ENCODE measurements around the gene MYL6. TPM values are rescaled to one million over a fixed set of nuclear protein-coding genes. Genes with fewer than 3 reads are reported as not detected.

Gene MYL6
- total and polyA plus RNA-seq, 10 of the 15 experiments (the other 5 are each of a cell fraction or from before 2014, with no cell fraction given) = 1,000 to 4,116 (median 1,828) TPM

DNA sequence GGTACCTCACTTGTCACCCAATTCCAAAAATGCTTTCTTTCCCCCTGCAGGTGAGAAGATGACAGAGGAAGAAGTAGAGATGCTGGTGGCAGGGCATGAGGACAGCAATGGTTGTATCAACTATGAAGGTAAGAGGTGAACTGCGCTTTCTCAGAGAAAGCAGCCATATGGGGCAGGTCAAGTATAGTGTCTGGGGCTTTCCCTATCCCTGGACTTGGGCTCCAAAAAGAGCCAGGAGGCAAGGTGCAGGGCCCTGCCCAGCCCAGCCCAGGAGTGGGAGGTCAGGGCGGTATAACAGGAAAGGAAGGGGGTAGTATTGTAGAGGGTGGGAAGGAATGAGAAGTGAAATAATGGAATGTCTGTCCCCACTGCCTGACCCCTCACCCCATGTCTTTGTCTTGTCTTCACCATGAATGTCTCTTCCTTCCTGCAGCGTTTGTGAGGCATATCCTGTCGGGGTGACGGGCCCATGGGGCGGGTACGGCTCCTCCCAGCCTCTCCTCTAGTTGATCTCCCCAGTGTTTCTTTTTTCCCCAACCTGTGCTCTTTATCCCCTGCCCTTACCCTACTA is 2.1 kb downstream of the MYL6 start (continued):
- TF ChIP-seq FOXM1 (IDR thresholded peaks at IDR 0.05; ENCODE audit: low read depth, low read length) (0 out of 2 replicates have a peak, but pooled peaks have one; percentile 4), ETV6 (conservative IDR thresholded peaks at IDR 0.05 in 1 of 2, IDR thresholded peaks at IDR 0.05 in 1 of 2; ENCODE audit: borderline replicate concordance in 1 of 2, low read depth in 1 of 2) (no peak), MTA2 (IDR thresholded peaks at IDR 0.05; ENCODE audit: low read depth) (no peak), NR2C2 (IDR thresholded peaks at IDR 0.05; ENCODE audit: borderline replicate concordance, control insufficient read depth, insufficient read length, low read depth) (no peak), MEF2A (IDR thresholded peaks at IDR 0.05; ENCODE audit: insufficient read depth, low read depth, low read length) (no peak), SMC3 (IDR thresholded peaks at IDR 0.05; ENCODE audit: borderline replicate concordance, low read length) (no peak), RUNX3 (IDR thresholded peaks at IDR 0.05; ENCODE audit: low read length) (no peak), SMAD5 (IDR thresholded peaks at IDR 0.05; ENCODE audit: low read depth) (peak; percentile 60), NRF1 (conservative IDR thresholded peaks at IDR 0.05; ENCODE audit: low read depth, low read length) (no peak), CEBPB (IDR thresholded peaks at IDR 0.05; ENCODE audit: borderline replicate concordance in 1 of 2, low read depth in 2 of 2, low read length in 2 of 2) (no peak), BACH1 (IDR thresholded peaks at IDR 0.05; ENCODE audit: borderline replicate concordance) (no peak), RELA (IDR thresholded peaks at IDR 0.05; ENCODE audit: borderline replicate concordance, partially characterized antibody) (no peak), STAT1 (conservative IDR thresholded peaks at IDR 0.05) (no peak), POU2F2 (IDR thresholded peaks at IDR 0.05; ENCODE audit: borderline replicate concordance, low read depth, low read length) (no peak; the same call in 2 of the 3 replicates), CREM (IDR thresholded peaks at IDR 0.05; ENCODE audit: low read depth) (no peak), SP1 (IDR thresholded peaks at IDR 0.05; ENCODE audit: low read depth, low read length) (no peak), CHD4 (IDR thresholded peaks at IDR 0.05) (no peak), PAX5 (IDR thresholded peaks at IDR 0.05; ENCODE audit: borderline replicate concordance, low read depth, low read length) (no peak), DPF2 (IDR thresholded peaks at IDR 0.05) (no peak), HCFC1 (IDR thresholded peaks at IDR 0.05; ENCODE audit: low read length) (no peak), ATF7 (IDR thresholded peaks at IDR 0.05; ENCODE audit: low read depth) (no peak), SRF (IDR thresholded peaks at IDR 0.05; ENCODE audit: low read depth in 2 of 2, low read length in 2 of 2) (peak; percentile 60 to 63; a peak in 3 of 4 replicates)
- TF ChIP-seq, protein P1, sequence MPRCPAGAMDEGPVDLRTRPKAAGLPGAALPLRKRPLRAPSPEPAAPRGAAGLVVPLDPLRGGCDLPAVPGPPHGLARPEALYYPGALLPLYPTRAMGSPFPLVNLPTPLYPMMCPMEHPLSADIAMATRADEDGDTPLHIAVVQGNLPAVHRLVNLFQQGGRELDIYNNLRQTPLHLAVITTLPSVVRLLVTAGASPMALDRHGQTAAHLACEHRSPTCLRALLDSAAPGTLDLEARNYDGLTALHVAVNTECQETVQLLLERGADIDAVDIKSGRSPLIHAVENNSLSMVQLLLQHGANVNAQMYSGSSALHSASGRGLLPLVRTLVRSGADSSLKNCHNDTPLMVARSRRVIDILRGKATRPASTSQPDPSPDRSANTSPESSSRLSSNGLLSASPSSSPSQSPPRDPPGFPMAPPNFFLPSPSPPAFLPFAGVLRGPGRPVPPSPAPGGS (IDR thresholded peaks at IDR 0.05; ENCODE audit: borderline replicate concordance, insufficient read depth, low read depth, low read length, poor library complexity, severe bottlenecking) = peak; percentile 29
- TF ChIP-seq, protein P2, sequence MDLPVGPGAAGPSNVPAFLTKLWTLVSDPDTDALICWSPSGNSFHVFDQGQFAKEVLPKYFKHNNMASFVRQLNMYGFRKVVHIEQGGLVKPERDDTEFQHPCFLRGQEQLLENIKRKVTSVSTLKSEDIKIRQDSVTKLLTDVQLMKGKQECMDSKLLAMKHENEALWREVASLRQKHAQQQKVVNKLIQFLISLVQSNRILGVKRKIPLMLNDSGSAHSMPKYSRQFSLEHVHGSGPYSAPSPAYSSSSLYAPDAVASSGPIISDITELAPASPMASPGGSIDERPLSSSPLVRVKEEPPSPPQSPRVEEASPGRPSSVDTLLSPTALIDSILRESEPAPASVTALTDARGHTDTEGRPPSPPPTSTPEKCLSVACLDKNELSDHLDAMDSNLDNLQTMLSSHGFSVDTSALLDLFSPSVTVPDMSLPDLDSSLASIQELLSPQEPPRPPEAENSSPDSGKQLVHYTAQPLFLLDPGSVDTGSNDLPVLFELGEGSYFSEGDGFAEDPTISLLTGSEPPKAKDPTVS (IDR thresholded peaks at IDR 0.05; ENCODE audit: low read depth, low read length) = no peak
- TF ChIP-seq, protein P3, sequence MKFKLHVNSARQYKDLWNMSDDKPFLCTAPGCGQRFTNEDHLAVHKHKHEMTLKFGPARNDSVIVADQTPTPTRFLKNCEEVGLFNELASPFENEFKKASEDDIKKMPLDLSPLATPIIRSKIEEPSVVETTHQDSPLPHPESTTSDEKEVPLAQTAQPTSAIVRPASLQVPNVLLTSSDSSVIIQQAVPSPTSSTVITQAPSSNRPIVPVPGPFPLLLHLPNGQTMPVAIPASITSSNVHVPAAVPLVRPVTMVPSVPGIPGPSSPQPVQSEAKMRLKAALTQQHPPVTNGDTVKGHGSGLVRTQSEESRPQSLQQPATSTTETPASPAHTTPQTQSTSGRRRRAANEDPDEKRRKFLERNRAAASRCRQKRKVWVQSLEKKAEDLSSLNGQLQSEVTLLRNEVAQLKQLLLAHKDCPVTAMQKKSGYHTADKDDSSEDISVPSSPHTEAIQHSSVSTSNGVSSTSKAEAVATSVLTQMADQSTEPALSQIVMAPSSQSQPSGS (IDR thresholded peaks at IDR 0.05; ENCODE audit: low read length) = peak; percentile 34; the same call in 1 of the 2 replicates
- TF ChIP-seq, protein P4, sequence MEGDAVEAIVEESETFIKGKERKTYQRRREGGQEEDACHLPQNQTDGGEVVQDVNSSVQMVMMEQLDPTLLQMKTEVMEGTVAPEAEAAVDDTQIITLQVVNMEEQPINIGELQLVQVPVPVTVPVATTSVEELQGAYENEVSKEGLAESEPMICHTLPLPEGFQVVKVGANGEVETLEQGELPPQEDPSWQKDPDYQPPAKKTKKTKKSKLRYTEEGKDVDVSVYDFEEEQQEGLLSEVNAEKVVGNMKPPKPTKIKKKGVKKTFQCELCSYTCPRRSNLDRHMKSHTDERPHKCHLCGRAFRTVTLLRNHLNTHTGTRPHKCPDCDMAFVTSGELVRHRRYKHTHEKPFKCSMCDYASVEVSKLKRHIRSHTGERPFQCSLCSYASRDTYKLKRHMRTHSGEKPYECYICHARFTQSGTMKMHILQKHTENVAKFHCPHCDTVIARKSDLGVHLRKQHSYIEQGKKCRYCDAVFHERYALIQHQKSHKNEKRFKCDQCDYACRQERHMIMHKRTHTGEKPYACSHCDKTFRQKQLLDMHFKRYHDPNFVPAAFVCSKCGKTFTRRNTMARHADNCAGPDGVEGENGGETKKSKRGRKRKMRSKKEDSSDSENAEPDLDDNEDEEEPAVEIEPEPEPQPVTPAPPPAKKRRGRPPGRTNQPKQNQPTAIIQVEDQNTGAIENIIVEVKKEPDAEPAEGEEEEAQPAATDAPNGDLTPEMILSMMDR (IDR thresholded peaks at IDR 0.05 in 2 of 3, conservative IDR thresholded peaks at IDR 0.05 in 1 of 3; ENCODE audit: control insufficient read depth in 2 of 3, extremely low read depth in 1 of 3, insufficient read depth in 1 of 3, low read depth in 3 of 3, low read length in 3 of 3) = no peak
